Measurements from ENCODE around the gene DLG2.

DLG2 gene

DNA sequence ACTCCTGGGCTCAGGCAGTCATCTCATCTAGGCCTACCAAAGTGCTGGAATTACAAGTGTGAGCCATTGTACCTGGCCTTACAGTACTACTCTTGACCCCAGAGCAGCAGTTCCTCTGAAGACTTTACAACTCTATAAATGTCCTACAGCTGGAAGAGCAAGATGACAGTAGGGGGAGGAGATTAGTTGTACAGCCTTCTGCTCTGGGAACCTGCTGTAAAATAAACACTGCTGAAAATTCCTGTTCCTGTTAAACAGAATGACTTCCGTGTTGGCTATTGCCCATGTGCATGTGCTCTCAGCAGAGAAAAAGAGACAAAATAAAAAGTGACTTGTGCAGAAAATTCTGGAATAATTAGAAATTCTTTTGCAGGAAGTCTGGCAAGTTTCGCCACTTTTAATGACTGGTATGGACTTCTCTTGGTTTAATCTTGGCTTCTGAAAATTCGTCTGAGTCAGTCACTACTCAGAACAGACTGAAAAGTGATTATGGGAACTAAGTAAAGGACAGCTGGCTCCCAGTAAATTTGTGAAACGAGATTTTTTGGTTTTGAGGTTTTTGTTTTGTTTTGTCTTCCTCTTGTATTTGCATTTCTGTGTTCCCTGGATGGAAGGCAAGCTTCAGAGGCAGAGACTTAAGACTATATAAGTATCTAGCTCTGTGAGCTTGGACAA, 955.7 kb downstream of the DLG2 start:
- Histone ChIP-seq H4K20me1 (ENCODE audit: insufficient read depth, low read length) (no peaks in the 10 kb centered on the region), H3K27me3 (replicated peaks; ENCODE audit: insufficient read depth, low read length) (no peaks in the 10 kb centered on the region), H3K9me2 (replicated peaks; ENCODE audit: insufficient read depth, low read length) (no peaks in the 10 kb centered on the region), H3K36me3 (replicated peaks; ENCODE audit: insufficient read depth, low read length) (no peaks in the 10 kb centered on the region), H3K79me2 (ENCODE audit: low read length) (no peaks in the 10 kb centered on the region), H3K9me3 (replicated peaks; ENCODE audit: insufficient read depth, low read length) (no peaks in the 10 kb centered on the region), H3K4me2 (ENCODE audit: low read depth, low read length) (peak overlapping the region; percentile 45), H3K27ac (ENCODE audit: low read length) (peak overlapping the region; percentile 0; the same call in 1 of the 2 replicates), H3K4me3 (ENCODE audit: low read length) (no peak overlapping the region), H2AFZ (ENCODE audit: low read length) (peak overlapping the region; percentile 40; the same call in 1 of the 2 replicates), H3K4me1 (ENCODE audit: low read length) (peaks cover 12% of the 10 kb centered on the region; the same call in 1 of the 2 replicates), H3F3A (ENCODE audit: insufficient read depth, low read length) (no peaks in the 10 kb centered on the region), H3K9ac (ENCODE audit: low read length) (no peak overlapping the region)
- DNase-seq: peak; percentile 18
- TF ChIP-seq CTCF (IDR thresholded peaks at IDR 0.05; ENCODE audit: low read length) (no peak), EZH2 (optimal IDR thresholded peaks at IDR 0.05; ENCODE audit: low read depth, low read length) (no peak), EZH2phosphoT487 (IDR thresholded peaks at IDR 0.05; ENCODE audit: low read length) (no peak)

DNA sequence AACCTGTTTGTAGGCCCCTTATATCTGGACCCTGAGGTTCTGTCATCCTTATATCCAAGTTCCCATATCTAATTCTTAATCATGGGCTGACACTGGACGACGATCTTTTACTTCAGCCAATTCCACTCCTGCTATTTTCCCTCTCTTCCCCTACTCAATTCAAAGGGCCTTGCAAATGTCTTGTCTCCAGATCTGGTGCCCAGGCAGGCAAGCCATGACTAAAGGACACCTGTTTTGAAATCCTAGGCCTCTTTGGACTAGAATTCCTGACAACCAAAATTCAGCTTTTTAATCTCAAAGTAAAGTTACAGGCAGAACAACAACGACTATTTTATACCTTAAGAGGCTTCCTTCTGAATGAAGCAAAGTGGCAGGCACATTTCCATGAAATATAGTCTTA, 963.4 kb downstream of the DLG2 start:
- Histone ChIP-seq H3K4me3 (ENCODE audit: low read length) (no peak overlapping the region), H3K27ac (ENCODE audit: low read length) (no peak overlapping the region), H3F3A (ENCODE audit: insufficient read depth, low read length) (no peaks in the 10 kb centered on the region), H3K79me2 (ENCODE audit: low read length) (no peaks in the 10 kb centered on the region), H2AFZ (ENCODE audit: low read length) (no peak overlapping the region), H3K4me2 (ENCODE audit: low read depth, low read length) (no peak overlapping the region), H3K9me2 (replicated peaks; ENCODE audit: insufficient read depth, low read length) (no peaks in the 10 kb centered on the region), H3K27me3 (replicated peaks; ENCODE audit: insufficient read depth, low read length) (no peaks in the 10 kb centered on the region), H3K9me3 (replicated peaks; ENCODE audit: insufficient read depth, low read length) (no peaks in the 10 kb centered on the region), H4K20me1 (ENCODE audit: insufficient read depth, low read length) (no peaks in the 10 kb centered on the region), H3K9ac (ENCODE audit: low read length) (no peak overlapping the region), H3K36me3 (replicated peaks; ENCODE audit: insufficient read depth, low read length) (no peaks in the 10 kb centered on the region), H3K4me1 (ENCODE audit: low read length) (no peaks in the 10 kb centered on the region)
- DNase-seq: no peak
- TF ChIP-seq CTCF (IDR thresholded peaks at IDR 0.05; ENCODE audit: low read length) (no peak), EZH2phosphoT487 (IDR thresholded peaks at IDR 0.05; ENCODE audit: low read length) (no peak), EZH2 (optimal IDR thresholded peaks at IDR 0.05; ENCODE audit: low read depth, low read length) (no peak)

- Histone ChIP-seq H3K9me3 (replicated peaks; ENCODE audit: insufficient read depth, low read length) (no peaks in the 10 kb centered on the region), H3K9me2 (replicated peaks; ENCODE audit: insufficient read depth, low read length) (no peaks in the 10 kb centered on the region), H3F3A (ENCODE audit: insufficient read depth, low read length) (no peaks in the 10 kb centered on the region), H2AFZ (ENCODE audit: low read length) (no peak overlapping the region), H3K79me2 (ENCODE audit: low read length) (no peaks in the 10 kb centered on the region), H4K20me1 (ENCODE audit: insufficient read depth, low read length) (no peaks in the 10 kb centered on the region), H3K4me2 (ENCODE audit: low read depth, low read length) (no peak overlapping the region), H3K9ac (ENCODE audit: low read length) (no peak overlapping the region), H3K36me3 (replicated peaks; ENCODE audit: insufficient read depth, low read length) (no peaks in the 10 kb centered on the region), H3K4me3 (ENCODE audit: low read length) (no peak overlapping the region), H3K27me3 (replicated peaks; ENCODE audit: insufficient read depth, low read length) (no peaks in the 10 kb centered on the region), H3K27ac (ENCODE audit: low read length) (no peak overlapping the region), H3K4me1 (ENCODE audit: low read length) (no peaks in the 10 kb centered on the region)
- DNase-seq: no peak
- TF ChIP-seq CTCF (IDR thresholded peaks at IDR 0.05; ENCODE audit: low read length) (no peak), EZH2phosphoT487 (IDR thresholded peaks at IDR 0.05; ENCODE audit: low read length) (no peak), EZH2 (optimal IDR thresholded peaks at IDR 0.05; ENCODE audit: low read depth, low read length) (no peak)
These were observed 966.7 kb downstream of the DLG2 start for GRCh38 chr11:84660257-84660977.

Measured in MM.1S (cell line).